A549 (cell line): ENCODE data around the gene ZBTB49. TPM values are rescaled to one million over a fixed set of nuclear protein-coding genes. Genes with fewer than 3 reads are reported as not detected.

Experiments used
- ATAC-seq, 2 experiments: fragments of 200-7000 bp in 1 of 2; fragments of >200 bp in 1 of 2; cut with Nextera tagmentation in 1 of 2; cut with Tn5 transposase in 1 of 2; 3 replicates each; pipeline versions ENCODE4 v1.8.0 to v1.9.1; 2018 to 2020; ENCODE audit warnings: mild to moderate bottlenecking in 1 of 2, moderate library complexity in 1 of 2
- CTCF ChIA-PET: fragments of 300-600 bp; sonication (Branson Sonifier 250); formaldehyde crosslinking; extraction: SDS; loops from one replicate; lab custom pipeline; 2021; ENCODE audit warnings: antibody characterized with exemption, inconsistent platforms; lab: Yijun Ruan, JAX
- POLR2A ChIA-PET: fragments of 350-600 bp; formaldehyde crosslinking; extraction: SDS; loops from one replicate; lab custom pipeline; 2021; ENCODE audit warnings: antibody characterized with exemption, inconsistent platforms; lab: Yijun Ruan, JAX
- DNase-seq, 2 experiments: peaks; one replicate each; pipeline versions ENCODE4 v3.0.0 to v3.0.0-alpha.2; 2011 to 2016; ENCODE audit warnings: low read depth in 1 of 2, low spot score in 1 of 2
- FAIRE-seq: peaks from 2 replicates; lab custom pipeline; 2011; peaks lifted over from hg19 to GRCh38; lab: Jason Lieb, UNC
- H3K27ac ChIP-seq, 2 experiments: fragments of >200 bp; sonication (Bioruptor Twin); formaldehyde crosslinking; 3 replicates each; pipeline ENCODE4 v1.5.1; 2016 to 2017
- H3K4me1 ChIP-seq: fragments of >200 bp; sonication (Bioruptor Twin); formaldehyde crosslinking; 3 replicates; pipeline ENCODE4 v1.6.1; 2016
- H3K4me2 ChIP-seq: fragments of >200 bp; sonication (Bioruptor Twin); formaldehyde crosslinking; 3 replicates; pipeline ENCODE4 v1.6.1; 2016
- H3K4me3 ChIP-seq: fragments of >200 bp; sonication (Bioruptor Twin); formaldehyde crosslinking; 3 replicates; pipeline ENCODE4 v1.5.1; 2016
- H3K9me3 ChIP-seq: fragments of >200 bp; sonication (Bioruptor Twin); formaldehyde crosslinking; 3 replicates; pipeline ENCODE4 v1.6.1; 2016
- ATOH8 ChIP-seq: fragments of 250-450 bp; sonication (Bioruptor Pico); IDR thresholded peaks from 2 replicates; pipeline ENCODE4 v1.5.0; 2020; ENCODE audit warnings: low read depth, mild to moderate bottlenecking, moderate library complexity
- BCL3 ChIP-seq: fragments of >200 bp; sonication (Bioruptor Twin); formaldehyde crosslinking; IDR thresholded peaks from 3 replicates; pipeline ENCODE4 v1.6.1; 2016
- BHLHE40 ChIP-seq: IDR thresholded peaks from 2 replicates; pipeline ENCODE4 v1.6.1; 2012; ENCODE audit warnings: low read depth, low read length, inconsistent platforms
- CBX8 ChIP-seq: fragments of 200-600 bp; sonication (generic); IDR thresholded peaks from 2 replicates; pipeline ENCODE4 v1.6.1; 2016
- CEBPB ChIP-seq, 2 experiments: fragments of >200 bp in 1 of 2; sonication (Bioruptor Twin) in 1 of 2; formaldehyde crosslinking in 1 of 2; IDR thresholded peaks; 2 replicates each; pipeline ENCODE4 v1.6.1; 2012 to 2016
- CHD2 ChIP-seq: fragments of 150-350 bp; IDR thresholded peaks from 2 replicates; pipeline ENCODE4 v1.6.1; 2014; ENCODE audit warnings: low read length; ENCODE audit not compliant: partially characterized antibody
- E2F6 ChIP-seq: IDR thresholded peaks from 2 replicates; pipeline ENCODE4 v1.6.1; 2012; ENCODE audit warnings: low read depth, borderline replicate concordance
- EP300 ChIP-seq, 2 experiments: fragments of >200 bp; sonication (Bioruptor Twin); formaldehyde crosslinking; IDR thresholded peaks; 2 replicates in 1 of 2; 3 replicates in 1 of 2; pipeline ENCODE4 v1.6.1; 2016 to 2017
- FOSL2 ChIP-seq, 2 experiments: fragments of 450-650 bp in 1 of 2; fragments of >200 bp in 1 of 2; sonication (Bioruptor Twin) in 1 of 2; formaldehyde crosslinking; IDR thresholded peaks; 2 replicates each; pipeline versions ENCODE4 v1.5.0 to v1.6.1; 2016 to 2020; ENCODE audit warnings: mild to moderate bottlenecking in 1 of 2, moderate library complexity in 1 of 2
- FOXS1 ChIP-seq: fragments of 250-450 bp; sonication (Bioruptor Pico); IDR thresholded peaks from 2 replicates; pipeline ENCODE4 v1.5.0; 2020; ENCODE audit warnings: mild to moderate bottlenecking, moderate library complexity
- GATA3 ChIP-seq: IDR thresholded peaks from 2 replicates; pipeline ENCODE4 v1.6.1; 2012; ENCODE audit warnings: borderline replicate concordance
- HDAC2 ChIP-seq: fragments of 200-600 bp; sonication (generic); IDR thresholded peaks from 2 replicates; pipeline ENCODE4 v1.6.1; 2016
- HOXA7 ChIP-seq: fragments of 250-450 bp; sonication (Bioruptor Pico); IDR thresholded peaks from 2 replicates; pipeline ENCODE4 v1.5.0; 2020; ENCODE audit warnings: mild to moderate bottlenecking, moderate library complexity
- JUN ChIP-seq, 2 experiments: fragments of >200 bp; sonication (Bioruptor Twin); formaldehyde crosslinking; IDR thresholded peaks; 2 replicates in 1 of 2; 3 replicates in 1 of 2; pipeline ENCODE4 v1.6.1; 2016 to 2017
- KDM1A ChIP-seq: fragments of 200-600 bp; sonication (generic); IDR thresholded peaks from 2 replicates; pipeline ENCODE4 v1.6.1; 2016; ENCODE audit warnings: low read depth, mild to moderate bottlenecking
- MAZ ChIP-seq: fragments of 150-350 bp; IDR thresholded peaks from 2 replicates; pipeline ENCODE4 v1.6.1; 2014; ENCODE audit warnings: antibody characterized with exemption, low read depth, low read length, borderline replicate concordance
- NR3C1 ChIP-seq: fragments of >200 bp; sonication (Bioruptor Twin); formaldehyde crosslinking; IDR thresholded peaks from 3 replicates; pipeline ENCODE4 v1.6.1; 2017
- POLR2AphosphoS2 ChIP-seq: conservative IDR thresholded peaks from 2 replicates; pipeline ENCODE4 v1.6.1; 2012; ENCODE audit warnings: low read length, improper control_type of control experiment, inconsistent platforms
- RAD21 ChIP-seq, 2 experiments: fragments of >200 bp in 1 of 2; sonication (Bioruptor Twin) in 1 of 2; formaldehyde crosslinking in 1 of 2; IDR thresholded peaks in 1 of 2; conservative IDR thresholded peaks in 1 of 2; 2 replicates in 1 of 2; 3 replicates in 1 of 2; pipeline ENCODE4 v1.6.1; 2012 to 2018; ENCODE audit warnings: inconsistent platforms in 1 of 2
- SMC3 ChIP-seq: fragments of >200 bp; sonication (Bioruptor Twin); formaldehyde crosslinking; IDR thresholded peaks from 3 replicates; pipeline ENCODE4 v1.6.1; 2018; ENCODE audit warnings: inconsistent platforms
- TFCP2L1 ChIP-seq: fragments of 250-450 bp; sonication (Bioruptor Pico); IDR thresholded peaks from 2 replicates; pipeline ENCODE4 v1.5.0; 2021; ENCODE audit warnings: mild to moderate bottlenecking
- USF2 ChIP-seq: fragments of 450-650 bp; IDR thresholded peaks from 2 replicates; pipeline ENCODE4 v1.6.1; 2014; ENCODE audit warnings: antibody characterized with exemption
- ZC3H11A ChIP-seq: fragments of 450-650 bp; IDR thresholded peaks from 2 replicates; pipeline ENCODE4 v1.6.1; 2014; ENCODE audit warnings: antibody characterized with exemption, mild to moderate bottlenecking
- ZNF302 ChIP-seq: fragments of 250-450 bp; sonication (Bioruptor Pico); IDR thresholded peaks from 2 replicates; pipeline ENCODE4 v1.9.0; 2021; ENCODE audit warnings: inconsistent platforms, mild to moderate bottlenecking, moderate library complexity
- ZSCAN20 ChIP-seq: fragments of 250-450 bp; sonication (Bioruptor Pico); IDR thresholded peaks from 2 replicates; pipeline ENCODE4 v1.8.0; 2022; ENCODE audit warnings: mild to moderate bottlenecking, moderate library complexity
- WGBS: methylation state at CpG from one replicate; pipeline ENCODE4 v1.1.6; 2017; ENCODE audit errors: missing lambda C conversion rate; 5-methylcytosine and 5-hydroxymethylcytosine counted together
- polyA plus RNA-seq, 4 experiments: library from polyadenylated mRNA; depleted of rRNA in 3 of 4; stranded (reverse); fragments of >200 nt; fragmentation: RNase III in 1 of 4; extraction: RNeasy Plus Mini Kit Qiagen cat#74134 plus additional on column Dnase treatment in 1 of 4; gene quantifications; 2 replicates in 3 of 4; 3 replicates in 1 of 4; pipeline ENCODE4 v1.2.3, GENCODE V29; 2011 to 2017

ZBTB49 gene
- polyA plus RNA-seq, 2 of the 4 experiments (the other 2 are of a cell fraction): 1.9 to 3.1 TPM

GRCh38 chr4:4311193-4311592 is 21.1 kb downstream of the ZBTB49 start (continued):
- TF ChIP-seq USF2 (no peak), HOXA7 (CRISPR knock-in tag) (no peak), ZNF302 (no peak), JUN (IDR thresholded peaks at IDR 0.05) (no peak), GATA3 (no peak), CHD2 (no peak), CEBPB (IDR thresholded peaks at IDR 0.05) (no peak), ZC3H11A (no peak)

- DNase-seq: no peak
- ATAC-seq: no peak
- no peak for TF ChIP-seq MAZ
- TF ChIP-seq HDAC2: no peak
- no peak for TF ChIP-seq JUN (IDR thresholded peaks at IDR 0.05)
- TF ChIP-seq TFCP2L1 (CRISPR knock-in tag): no peak
- TF ChIP-seq RAD21 (conservative IDR thresholded peaks at IDR 0.05 in 1 of 2, IDR thresholded peaks at IDR 0.05 in 1 of 2): no peak
- TF ChIP-seq USF2: no peak
- Histone ChIP-seq H3K4me3 (no peak overlapping the region), H3K9me3 (no peaks in the 10 kb centered on the region), H3K4me1 (no peaks in the 10 kb centered on the region), H3K27ac (no peak overlapping the region), H3K4me2 (no peak overlapping the region)
- ChIA-PET POLR2A (no interaction called here), CTCF (no interaction called here)
- WGBS: 80% methylated on average over 12 of the region's 12 CpGs
- FAIRE-seq: no peak
Observed at GRCh38 chr4:4315461-4316149, 25.6 kb downstream of the ZBTB49 start.

GRCh38 chr4:4316150-4316495 is 26.1 kb downstream of the ZBTB49 start:
- no peaks in the 10 kb centered on the region for H3K4me1 ChIP-seq
- 87% methylated on average over 11 of the region's 13 CpGs for WGBS
- no peaks in the 10 kb centered on the region for H3K9me3 ChIP-seq
- TF ChIP-seq E2F6 (no peak), CHD2 (no peak), KDM1A (no peak)
- ATAC-seq (no peak), DNase-seq (no peak), FAIRE-seq (no peak)
- no peak overlapping the region for H3K4me3 ChIP-seq
- CTCF ChIA-PET: no interaction called here
- H3K4me2 ChIP-seq: no peak overlapping the region
- H3K27ac ChIP-seq: no peak overlapping the region
- POLR2A ChIA-PET: no interaction called here

GRCh38 chr4:4317496-4318232 is 27.6 kb downstream of the ZBTB49 start:
- H3K27ac ChIP-seq: no peak overlapping the region
- FAIRE-seq (no peak), DNase-seq (no peak), ATAC-seq (no peak)
- no peaks in the 10 kb centered on the region for H3K4me1 ChIP-seq
- no peaks in the 10 kb centered on the region for H3K9me3 ChIP-seq
- POLR2A ChIA-PET: no interaction called here
- CTCF ChIA-PET: interaction anchor here (0.7 kb wide), 1 partner anchor 21 kb away, joined by 3 read pairs; no protein-coding TSS in a partner anchor
- WGBS: 93% methylated on average over 21 of the region's 23 CpGs
- no peak overlapping the region for H3K4me2 ChIP-seq
- no peak overlapping the region for H3K4me3 ChIP-seq
- no peak for TF ChIP-seq BHLHE40
- TF ChIP-seq MAZ: no peak
- TF ChIP-seq ATOH8 (CRISPR knock-in tag): no peak
- no peak for TF ChIP-seq CHD2
- TF ChIP-seq FOSL2 (IDR thresholded peaks at IDR 0.05): no peak
- TF ChIP-seq FOSL2 (CRISPR knock-in tag; IDR thresholded peaks at IDR 0.05): no peak
- no peak for TF ChIP-seq POLR2AphosphoS2
- no peak for TF ChIP-seq CEBPB (IDR thresholded peaks at IDR 0.05)
- no peak for TF ChIP-seq EP300 (IDR thresholded peaks at IDR 0.05)
- TF ChIP-seq NR3C1: no peak
- no peak for TF ChIP-seq USF2
- no peak for TF ChIP-seq FOXS1
- TF ChIP-seq CBX8: no peak
- TF ChIP-seq ZSCAN20: no peak
- TF ChIP-seq SMC3: no peak
- TF ChIP-seq BCL3: no peak
